Tibial artery (tissue), 4 donors: ENCODE data around the gene TSPAN5.

Experiments used
- DNase-seq, 2 donors: peaks; one replicate each; pipeline ENCODE4 v3.0.0-alpha.2; 2019
- H3K27ac ChIP-seq, 2 donors: fragments of 200-600 bp; sonication (generic) in 1 of 2; 1 replicate in 1 of 2; 2 replicates in 1 of 2; pipeline ENCODE4 v1.5.1; 2018 to 2019; ENCODE audit warnings: mild to moderate bottlenecking in 1 of 2
- H3K27me3 ChIP-seq, 2 donors: fragments of 200-600 bp; sonication (generic) in 1 of 2; one replicate each; pipeline versions ENCODE4 v1.5.1 to v1.6.0; 2016 to 2019
- H3K36me3 ChIP-seq, 3 donors: fragments of 200-600 bp; sonication (generic) in 2 of 3; one replicate each; pipeline ENCODE4 v1.5.1; 2016 to 2019; ENCODE audit warnings: mild to moderate bottlenecking in 2 of 3
- H3K4me1 ChIP-seq, 4 donors: fragments of 200-600 bp; sonication (generic) in 2 of 4; 1 replicate in 3 of 4; 2 replicates in 1 of 4; pipeline ENCODE4 v1.5.1; 2016 to 2019
- H3K4me3 ChIP-seq, 2 donors: fragments of 200-600 bp; sonication (generic) in 1 of 2; 1 replicate in 1 of 2; 2 replicates in 1 of 2; pipeline ENCODE4 v1.5.1; 2018 to 2019; ENCODE audit warnings: mild to moderate bottlenecking in 2 of 2
- H3K9me3 ChIP-seq, 3 donors: fragments of 200-600 bp; sonication (generic) in 1 of 3; one replicate each; pipeline ENCODE4 v1.5.1; 2016 to 2019
- intact Hi-C: fragments of 100-400 bp; cut with DNase I; formaldehyde crosslinking; loops from one replicate; pipeline ENCODE4 v1.15.0; 2023; ENCODE audit warnings: low total_unique reads
- TF ChIP-seq, protein P1 (sequence below), 2 experiments: fragments of 200-600 bp in 1 of 2; fragments of 450-650 bp in 1 of 2; IDR thresholded peaks; one replicate each; pipeline ENCODE4 v1.5.1; 2017 to 2019; ENCODE audit warnings: antibody characterized with exemption in 2 of 2, mild to moderate bottlenecking in 1 of 2, moderate library complexity in 1 of 2

The TSPAN5 gene

DNA sequence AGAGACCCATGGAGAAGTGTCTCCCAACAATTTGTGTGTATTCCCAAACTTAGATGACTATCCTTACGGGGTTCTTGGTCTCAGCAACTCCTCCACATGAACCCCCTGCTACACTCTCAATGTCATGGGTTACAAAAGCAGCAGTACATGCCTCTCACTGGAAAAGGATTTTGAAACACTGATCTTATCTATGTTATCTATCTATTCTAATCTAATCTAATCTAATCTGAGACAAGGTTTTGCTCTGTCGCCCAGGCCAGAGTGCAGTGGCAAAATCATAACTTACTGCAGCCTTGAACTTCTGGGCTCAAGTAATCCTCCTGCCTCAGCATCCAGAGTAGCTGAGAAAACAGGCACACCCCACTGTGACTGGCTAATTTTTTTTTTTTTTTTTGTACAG lies 19.3 kb downstream of the TSPAN5 start:
- Histone ChIP-seq H3K27ac (no peak overlapping the region), H3K27me3 (no peaks in the 10 kb centered on the region), H3K36me3 (no peaks in the 10 kb centered on the region), H3K4me1 (no peaks in the 10 kb centered on the region), H3K9me3 (no peaks in the 10 kb centered on the region), H3K4me3 (no peak overlapping the region)
- DNase-seq = no peak
- intact Hi-C loops = no loop called here
- TF ChIP-seq, protein P1, sequence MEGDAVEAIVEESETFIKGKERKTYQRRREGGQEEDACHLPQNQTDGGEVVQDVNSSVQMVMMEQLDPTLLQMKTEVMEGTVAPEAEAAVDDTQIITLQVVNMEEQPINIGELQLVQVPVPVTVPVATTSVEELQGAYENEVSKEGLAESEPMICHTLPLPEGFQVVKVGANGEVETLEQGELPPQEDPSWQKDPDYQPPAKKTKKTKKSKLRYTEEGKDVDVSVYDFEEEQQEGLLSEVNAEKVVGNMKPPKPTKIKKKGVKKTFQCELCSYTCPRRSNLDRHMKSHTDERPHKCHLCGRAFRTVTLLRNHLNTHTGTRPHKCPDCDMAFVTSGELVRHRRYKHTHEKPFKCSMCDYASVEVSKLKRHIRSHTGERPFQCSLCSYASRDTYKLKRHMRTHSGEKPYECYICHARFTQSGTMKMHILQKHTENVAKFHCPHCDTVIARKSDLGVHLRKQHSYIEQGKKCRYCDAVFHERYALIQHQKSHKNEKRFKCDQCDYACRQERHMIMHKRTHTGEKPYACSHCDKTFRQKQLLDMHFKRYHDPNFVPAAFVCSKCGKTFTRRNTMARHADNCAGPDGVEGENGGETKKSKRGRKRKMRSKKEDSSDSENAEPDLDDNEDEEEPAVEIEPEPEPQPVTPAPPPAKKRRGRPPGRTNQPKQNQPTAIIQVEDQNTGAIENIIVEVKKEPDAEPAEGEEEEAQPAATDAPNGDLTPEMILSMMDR (IDR thresholded peaks at IDR 0.05) = no peak

- Histone ChIP-seq H3K27me3 (no peaks in the 10 kb centered on the region), H3K4me3 (no peak overlapping the region), H3K4me1 (no peaks in the 10 kb centered on the region), H3K27ac (no peak overlapping the region), H3K9me3 (no peaks in the 10 kb centered on the region), H3K36me3 (no peaks in the 10 kb centered on the region)
- no peak for DNase-seq
- intact Hi-C loops = no loop called here
- TF ChIP-seq, protein P1 (IDR thresholded peaks at IDR 0.05) = no peak
Measured at GRCh38 chr4:98638661-98639060, 19.8 kb downstream of the TSPAN5 start.

DNA sequence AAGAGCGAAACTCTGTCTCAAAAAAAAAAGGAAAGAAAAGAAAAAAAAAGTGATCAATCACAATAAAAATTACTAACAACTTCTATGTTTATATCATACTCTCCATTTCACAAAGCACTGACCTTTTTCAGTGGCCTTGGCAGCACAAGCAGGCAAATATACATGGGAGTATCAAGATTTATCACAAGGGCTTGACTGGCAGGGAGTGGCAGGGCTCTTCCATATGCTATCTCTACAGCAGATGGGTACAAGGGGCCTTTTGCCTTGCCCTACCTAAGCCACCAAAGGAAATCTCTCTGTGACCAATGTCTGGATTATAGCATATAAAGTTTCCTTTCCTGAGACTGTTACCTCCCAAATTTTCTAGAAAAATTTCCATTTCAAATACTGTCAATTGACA lies 24.4 kb downstream of the TSPAN5 start:
- H3K27ac ChIP-seq = no peak overlapping the region
- no peak overlapping the region for H3K4me3 ChIP-seq
- TF ChIP-seq, protein P1 (IDR thresholded peaks at IDR 0.05) = no peak
- DNase-seq = no peak
- H3K27me3 ChIP-seq = no peaks in the 10 kb centered on the region
- H3K9me3 ChIP-seq = no peaks in the 10 kb centered on the region
- intact Hi-C loops = no loop called here
- peaks cover 0 to 7% (median 0%) of the 10 kb centered on the region in 4 donors for H3K4me1 ChIP-seq
- no peaks in the 10 kb centered on the region for H3K36me3 ChIP-seq

DNA sequence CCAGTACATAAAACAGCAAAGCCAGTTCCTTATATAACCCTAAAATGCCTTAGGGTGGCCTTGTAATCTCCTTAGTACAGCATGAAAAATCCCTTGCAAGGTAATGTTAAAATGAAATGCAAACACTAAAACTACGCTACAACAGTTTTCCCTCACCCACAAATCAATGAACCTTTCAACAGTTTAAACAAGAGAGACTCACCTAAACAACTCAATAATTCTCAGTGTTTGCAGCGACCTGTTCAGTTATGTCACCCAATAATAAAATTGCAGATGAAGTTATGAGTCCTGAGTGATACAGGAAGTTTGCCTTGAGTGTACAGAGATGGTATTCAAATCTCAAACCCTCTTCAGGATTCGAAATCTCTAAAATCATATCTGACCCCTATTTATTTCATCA lies 25.3 kb downstream of the TSPAN5 start:
- Histone ChIP-seq H3K9me3 (no peaks in the 10 kb centered on the region), H3K27ac (no peak overlapping the region), H3K4me1 (peaks cover 0 to 7% (median 0%) of the 10 kb centered on the region in 4 donors), H3K36me3 (no peaks in the 10 kb centered on the region), H3K4me3 (no peak overlapping the region), H3K27me3 (no peaks in the 10 kb centered on the region)
- intact Hi-C loops = no loop called here
- TF ChIP-seq, protein P1 (IDR thresholded peaks at IDR 0.05) = no peak
- DNase-seq = no peak

DNA sequence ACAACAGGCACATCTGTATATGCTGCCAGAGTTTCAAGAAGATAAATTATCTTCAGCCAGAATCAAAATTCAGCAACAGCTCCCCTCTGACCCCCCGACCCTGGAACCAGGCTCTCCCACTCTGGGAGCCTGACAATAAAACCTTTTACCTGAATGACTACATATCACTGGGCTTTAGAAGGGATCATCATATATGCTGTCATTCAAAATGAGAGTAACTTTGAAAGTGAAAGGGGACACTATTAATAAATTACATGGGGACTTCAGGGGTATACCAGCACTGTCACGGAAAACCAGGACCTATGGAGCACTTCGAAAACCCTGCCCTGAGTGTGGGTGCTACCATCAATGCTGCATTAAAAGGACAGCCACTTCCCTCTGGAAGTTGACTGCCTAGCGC lies 26.2 kb downstream of the TSPAN5 start:
- no peaks in the 10 kb centered on the region for H3K36me3 ChIP-seq
- no peaks in the 10 kb centered on the region for H3K27me3 ChIP-seq
- H3K4me3 ChIP-seq = no peak overlapping the region
- H3K9me3 ChIP-seq = no peaks in the 10 kb centered on the region
- no peak overlapping the region for H3K27ac ChIP-seq
- TF ChIP-seq, protein P1 (IDR thresholded peaks at IDR 0.05) = no peak
- intact Hi-C loops = no loop called here
- no peak for DNase-seq
- H3K4me1 ChIP-seq = peaks cover 0 to 7% (median 4%) of the 10 kb centered on the region in 4 donors

DNA sequence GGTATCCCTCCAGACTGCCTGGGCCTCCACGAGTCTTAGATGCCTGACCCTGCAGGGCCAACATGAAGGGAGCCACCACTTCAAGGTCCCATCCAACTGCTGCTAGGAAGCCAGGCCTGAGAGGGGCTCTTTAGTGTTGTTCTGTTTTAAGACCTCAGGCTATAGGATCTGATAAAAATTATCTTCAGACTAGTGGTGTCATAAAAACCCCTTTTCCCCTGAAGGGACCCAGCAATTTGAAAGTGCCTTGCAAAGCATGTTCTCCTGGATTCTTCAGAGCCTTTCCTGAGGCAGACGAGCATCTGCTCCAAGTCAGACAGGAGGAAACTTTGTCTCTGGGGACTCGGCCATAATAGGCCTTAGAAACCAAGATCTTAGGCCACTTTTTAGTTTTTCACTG lies 26.9 kb downstream of the TSPAN5 start:
- no peak for DNase-seq
- Histone ChIP-seq H3K4me3 (no peak overlapping the region), H3K27me3 (no peaks in the 10 kb centered on the region), H3K36me3 (no peaks in the 10 kb centered on the region), H3K4me1 (peaks cover 0 to 10% (median 7%) of the 10 kb centered on the region in 4 donors), H3K27ac (no peak overlapping the region), H3K9me3 (no peaks in the 10 kb centered on the region)
- TF ChIP-seq, protein P1 (IDR thresholded peaks at IDR 0.05) = no peak
- intact Hi-C loops = no loop called here
